PC-9 (cell line): ENCODE results near the gene PTPN20. TPM values are rescaled to one million over a fixed set of nuclear protein-coding genes. Genes with fewer than 3 reads are reported as not detected.

Source experiments
- BruUV-seq: library from RNA; stranded (reverse); fragments of 400-500 nt; replicated peaks from 2 replicates; lab custom pipeline; 2021; lab: Mats Ljungman, UMichigan
- CTCF ChIA-PET: fragments of 300-600 bp; sonication (Branson Sonifier 250); formaldehyde crosslinking; loops from one replicate; lab custom pipeline; 2022; ENCODE audit warnings: antibody characterized with exemption; lab: Charles Lee
- POLR2A ChIA-PET: fragments of 300-600 bp; sonication (Branson Sonifier 250); formaldehyde crosslinking; loops from one replicate; lab custom pipeline; 2022; ENCODE audit warnings: antibody characterized with exemption; ENCODE audit not compliant: unreplicated experiment; lab: Charles Lee
- DNase-seq, 2 experiments: peaks; one replicate each; pipeline versions ENCODE4 v3.0.0 to v3.0.0-alpha.2; 2015 to 2022; ENCODE audit warnings: mixed read lengths in 1 of 2
- H2AFZ ChIP-seq: fragments of 200-600 bp; sonication (generic); 2 replicates; pipeline ENCODE4 v1.8.1; 2017; ENCODE audit warnings: antibody characterized with exemption
- H3F3A ChIP-seq: fragments of 200-600 bp; sonication (generic); 2 replicates; pipeline ENCODE4 v1.8.1; 2017; ENCODE audit warnings: antibody characterized with exemption, mild to moderate bottlenecking, low read depth; ENCODE audit not compliant: insufficient read depth
- H3K27ac ChIP-seq: fragments of 200-600 bp; sonication (generic); 2 replicates; pipeline ENCODE4 v1.6.1; 2016; ENCODE audit warnings: mixed run types
- H3K27me3 ChIP-seq: fragments of 200-600 bp; sonication (generic); 2 replicates; pipeline ENCODE4 v1.6.1; 2016; ENCODE audit warnings: low read depth, mixed run types; ENCODE audit not compliant: insufficient read depth
- H3K36me3 ChIP-seq: fragments of 200-600 bp; sonication (generic); 2 replicates; pipeline ENCODE4 v1.6.1; 2016; ENCODE audit warnings: low read depth, mixed run types
- H3K4me1 ChIP-seq: fragments of 200-600 bp; sonication (generic); replicated peaks from 2 replicates; pipeline ENCODE4 v1.6.1; 2016; ENCODE audit warnings: mixed run types; ENCODE audit not compliant: insufficient read depth
- H3K4me2 ChIP-seq: fragments of 200-600 bp; sonication (generic); 2 replicates; pipeline ENCODE4 v1.6.1; 2017; ENCODE audit warnings: mixed run types
- H3K4me3 ChIP-seq: fragments of 200-600 bp; sonication (generic); 2 replicates; pipeline ENCODE4 v1.6.1; 2016; ENCODE audit warnings: mixed run types
- H3K79me2 ChIP-seq: fragments of 200-600 bp; sonication (generic); 2 replicates; pipeline ENCODE4 v1.6.1; 2017; ENCODE audit warnings: low read depth, mixed run types
- H3K9me2 ChIP-seq: fragments of 200-600 bp; sonication (generic); 2 replicates; pipeline ENCODE4 v1.8.1; 2017; ENCODE audit warnings: mild to moderate bottlenecking; ENCODE audit not compliant: insufficient read depth
- H3K9me3 ChIP-seq: fragments of 200-600 bp; sonication (generic); 2 replicates; pipeline ENCODE4 v1.8.1; 2016; ENCODE audit warnings: low read depth; ENCODE audit not compliant: insufficient read depth
- H4K20me1 ChIP-seq: fragments of 200-600 bp; sonication (generic); 2 replicates; pipeline ENCODE4 v1.8.1; 2017; ENCODE audit not compliant: insufficient read depth
- CTCF ChIP-seq: fragments of 200-600 bp; sonication (generic); conservative IDR thresholded peaks from 2 replicates; pipeline ENCODE4 v1.6.1; 2017; ENCODE audit warnings: mixed run types, antibody characterized with exemption, mild to moderate bottlenecking, moderate library complexity
- EZH2 ChIP-seq: fragments of 200-600 bp; sonication (generic); IDR thresholded peaks from 2 replicates; pipeline ENCODE4 v1.8.0; 2017; ENCODE audit warnings: antibody characterized with exemption, low read depth
- intact Hi-C: fragments of 100-400 bp; cut with micrococcal nuclease; formaldehyde crosslinking; loops from one replicate; pipeline ENCODE4 v1.10.0; 2022; ENCODE audit not compliant: unreplicated experiment
- total RNA-seq: library from RNA; stranded (reverse); gene quantifications from 2 replicates; pipeline ENCODE4 v1.2.3, GENCODE V29; 2021

PTPN20 gene
- total RNA-seq, 1 experiment from 2014 or later, result 19.1 TPM

- Histone ChIP-seq H3K27me3 (peaks cover 11% of the 10 kb centered on the region; the same call in 1 of the 2 replicates), H3F3A (no peaks in the 10 kb centered on the region), H3K27ac (no peak overlapping the region), H3K4me3 (no peak overlapping the region), H3K4me1 (no peaks in the 10 kb centered on the region), H3K4me2 (no peak overlapping the region), H3K9me3 (no peaks in the 10 kb centered on the region), H3K9me2 (no peaks in the 10 kb centered on the region), H3K36me3 (no peaks in the 10 kb centered on the region), H4K20me1 (no peaks in the 10 kb centered on the region), H2AFZ (no peak overlapping the region), H3K79me2 (no peaks in the 10 kb centered on the region)
- TF ChIP-seq CTCF (no peak), EZH2 (no peak)
- BruUV-seq, result no TSS peak
- DNase-seq, result no peak
- POLR2A ChIA-PET, result no interaction called here
- intact Hi-C loops, result loop anchor here (10.0 kb wide), 1 partner anchor 125 kb away; no protein-coding TSS in a partner anchor
- CTCF ChIA-PET, result no interaction called here
Measured at GRCh38 chr10:47040041-47040491, 128.8 kb downstream of the PTPN20 start.

GRCh38 chr10:47040681-47041080, 129.5 kb downstream of the PTPN20 start:
- H3K4me1 ChIP-seq, result no peaks in the 10 kb centered on the region
- H3K4me2 ChIP-seq, result no peak overlapping the region
- no peak overlapping the region for H3K27ac ChIP-seq
- H3K27me3 ChIP-seq, result peaks cover 11% of the 10 kb centered on the region; the same call in 1 of the 2 replicates
- CTCF ChIA-PET, result no interaction called here
- H4K20me1 ChIP-seq, result no peaks in the 10 kb centered on the region
- no peaks in the 10 kb centered on the region for H3F3A ChIP-seq
- TF ChIP-seq CTCF, result no peak
- TF ChIP-seq EZH2, result no peak
- intact Hi-C loops, result loop anchor here (10.0 kb wide), 1 partner anchor 124 kb away; no protein-coding TSS in a partner anchor
- POLR2A ChIA-PET, result no interaction called here
- no peaks in the 10 kb centered on the region for H3K36me3 ChIP-seq
- no peak overlapping the region for H2AFZ ChIP-seq
- BruUV-seq, result no TSS peak
- H3K9me2 ChIP-seq, result no peaks in the 10 kb centered on the region
- H3K79me2 ChIP-seq, result no peaks in the 10 kb centered on the region
- H3K9me3 ChIP-seq, result no peaks in the 10 kb centered on the region
- H3K4me3 ChIP-seq, result no peak overlapping the region
- DNase-seq, result no peak

GRCh38 chr10:47041396-47042198, 130.4 kb downstream of the PTPN20 start:
- Histone ChIP-seq H3K79me2 (no peaks in the 10 kb centered on the region), H3K27ac (no peak overlapping the region), H4K20me1 (no peaks in the 10 kb centered on the region), H3K9me3 (no peaks in the 10 kb centered on the region), H2AFZ (no peak overlapping the region), H3K36me3 (no peaks in the 10 kb centered on the region), H3K4me3 (no peak overlapping the region), H3K4me2 (no peak overlapping the region), H3K4me1 (no peaks in the 10 kb centered on the region), H3K9me2 (no peaks in the 10 kb centered on the region), H3F3A (no peaks in the 10 kb centered on the region), H3K27me3 (peaks cover 11% of the 10 kb centered on the region; the same call in 1 of the 2 replicates)
- BruUV-seq, result no TSS peak
- POLR2A ChIA-PET, result no interaction called here
- intact Hi-C loops, result loop anchor here (10.0 kb wide), 1 partner anchor 123 kb away; no protein-coding TSS in a partner anchor
- DNase-seq, result no peak
- CTCF ChIA-PET, result no interaction called here
- TF ChIP-seq EZH2 (no peak), CTCF (no peak)
